SU-DHL-6 (cell line): ENCODE measurements around the gene RASD2.

Source experiments
- CTCF ChIP-seq: fragments of 200-600 bp; sonication (generic); IDR thresholded peaks from one replicate; pipeline ENCODE4 v1.5.1; 2017; ENCODE audit warnings: antibody characterized with exemption, mild to moderate bottlenecking, low read length, moderate library complexity; ENCODE audit not compliant: insufficient read depth, poor library complexity, severe bottlenecking
- EZH2phosphoT487 ChIP-seq: fragments of 200-600 bp; sonication (generic), shearing (Covaris generic); conservative IDR thresholded peaks from 2 replicates; pipeline ENCODE4 v1.6.1; 2018; ENCODE audit warnings: mild to moderate bottlenecking, antibody characterized with exemption, low read length, moderate library complexity, mixed read lengths

- TF ChIP-seq CTCF (no peak), EZH2phosphoT487 (no peak)
These were observed 14.8 kb upstream of the RASD2 start for GRCh38 chr22:35525687-35526332.
